SK-MEL-5 (cell line): ENCODE results near the gene EXOC1L. TPM values are rescaled to one million over a fixed set of nuclear protein-coding genes. Genes with fewer than 3 reads are reported as not detected.
A peak's percentile ranks its signal among the peaks of the same experiment; 100 is the strongest.
"Not testable (repeated sequence)": the region's sequence is repeated elsewhere in the genome, so short reads cannot be mapped to it uniquely, and the experiment has no call there.

Experiments used
- DNase-seq: peaks from one replicate; pipeline ENCODE4 v3.0.0-alpha.2; 2016; ENCODE audit warnings: low read depth, low spot score
- in situ Hi-C: cut with HindIII; loops from 2 replicates; pipeline ENCODE4 v1.10.0; 2016; ENCODE audit warnings: low sequenced_read_pairs, high pct_unique_total_duplicates, low pct_unique_long_range_greater_than_20kb
- total RNA-seq: library from RNA; depleted of rRNA; stranded (reverse); fragments of >200 nt; shearing (Covaris generic); gene quantifications from 2 replicates; pipeline ENCODE4 v1.2.3, GENCODE V29; 2014

EXOC1L gene
- total RNA-seq, 1 experiment from 2014 or later: not detected

DNA sequence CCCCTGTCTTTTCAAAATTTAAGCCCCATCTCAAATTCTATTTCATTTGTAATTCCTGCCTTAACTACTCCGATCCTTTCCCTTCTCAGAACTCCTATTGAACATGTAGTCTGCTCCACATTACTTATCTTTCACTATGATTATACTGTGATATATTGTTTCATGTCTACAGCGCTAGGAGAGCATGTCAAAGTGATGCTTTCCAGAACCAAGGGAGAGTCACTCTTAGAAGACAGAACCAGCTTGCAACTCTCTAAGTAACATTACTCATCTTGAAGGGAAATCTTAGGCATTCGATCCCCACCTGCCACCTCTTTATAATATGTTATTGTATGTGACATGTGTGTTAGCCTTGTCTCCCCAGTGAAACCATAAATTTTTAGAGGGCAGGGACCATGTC lies 10.5 kb downstream of the EXOC1L start:
- no peak for DNase-seq
- in situ Hi-C loops: no loop called here

DNA sequence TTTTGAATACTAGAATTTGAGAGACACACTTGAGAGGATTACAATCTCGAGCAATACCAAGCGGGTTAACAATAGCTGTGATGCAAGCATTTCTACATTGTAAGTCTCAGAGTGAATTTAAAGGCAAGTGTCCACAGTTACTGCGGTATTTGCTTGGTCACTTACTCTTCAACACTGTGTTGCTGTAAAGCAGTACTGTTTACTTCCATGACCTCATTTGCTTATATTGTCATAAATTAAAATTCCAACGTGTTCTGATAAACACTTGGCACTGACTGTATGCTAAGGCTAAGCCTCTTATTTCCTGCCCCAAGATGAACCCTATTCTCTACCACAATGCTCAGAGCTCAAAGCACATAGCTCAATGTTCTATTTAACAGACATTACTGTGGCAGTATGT lies 11.1 kb downstream of the EXOC1L start:
- no peak for DNase-seq
- in situ Hi-C loops: no loop called here

DNA sequence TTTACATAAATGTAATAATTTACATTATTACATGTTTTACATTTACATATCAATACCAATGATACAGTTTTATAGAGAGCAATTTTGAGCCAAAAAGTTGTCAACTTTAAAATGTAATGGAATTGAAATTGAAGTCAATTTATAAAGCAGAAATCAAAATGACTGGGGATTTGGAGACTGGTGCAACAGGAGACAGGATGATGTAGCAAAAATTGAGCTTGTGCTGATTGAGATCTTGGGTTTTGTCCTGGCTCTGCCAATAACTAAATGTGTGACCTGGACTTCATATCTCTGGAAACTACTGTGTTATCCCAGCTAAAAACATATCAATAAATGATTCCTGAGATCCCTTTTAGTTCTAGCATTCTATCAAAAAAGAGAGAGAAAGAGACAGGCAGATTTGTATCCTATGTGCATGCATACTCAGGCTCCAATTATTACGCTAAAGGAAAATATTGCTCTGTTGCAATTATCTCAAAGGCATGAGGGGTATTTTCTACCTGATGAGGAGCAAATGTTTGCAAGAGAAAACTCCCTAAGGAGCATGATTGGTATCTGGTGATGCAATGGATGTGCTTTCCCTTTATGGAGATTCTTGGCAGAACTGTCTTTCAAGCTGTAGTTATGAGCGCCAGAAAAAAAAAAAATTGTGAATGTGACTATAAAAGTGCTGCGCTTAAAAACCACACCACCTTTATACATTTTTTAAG lies 14.7 kb downstream of the EXOC1L start:
- in situ Hi-C loops: no loop called here
- no peak for DNase-seq

GRCh38 chr4:55837903-55838302 lies 18.3 kb downstream of the EXOC1L start:
- DNase-seq: no peak
- in situ Hi-C loops: no loop called here

DNA sequence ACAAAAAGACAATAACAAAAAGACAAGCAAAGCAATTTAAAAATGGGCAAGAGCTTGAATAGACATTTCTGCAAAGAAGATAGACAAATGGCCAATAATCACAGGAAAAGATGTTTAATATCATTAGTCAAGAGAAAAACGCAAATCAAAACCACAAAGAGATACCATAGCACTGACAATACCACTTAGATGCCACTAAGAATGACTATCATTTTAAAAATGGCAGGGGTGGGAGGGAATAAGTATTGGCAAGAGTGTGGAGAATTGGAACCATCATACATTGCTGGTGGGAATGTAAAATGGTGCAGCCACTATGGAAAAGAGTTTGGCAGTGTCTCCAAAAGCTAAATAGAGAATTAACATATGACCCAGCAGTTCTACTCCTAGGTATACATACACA lies 18.8 kb downstream of the EXOC1L start:
- in situ Hi-C loops: no loop called here

DNA sequence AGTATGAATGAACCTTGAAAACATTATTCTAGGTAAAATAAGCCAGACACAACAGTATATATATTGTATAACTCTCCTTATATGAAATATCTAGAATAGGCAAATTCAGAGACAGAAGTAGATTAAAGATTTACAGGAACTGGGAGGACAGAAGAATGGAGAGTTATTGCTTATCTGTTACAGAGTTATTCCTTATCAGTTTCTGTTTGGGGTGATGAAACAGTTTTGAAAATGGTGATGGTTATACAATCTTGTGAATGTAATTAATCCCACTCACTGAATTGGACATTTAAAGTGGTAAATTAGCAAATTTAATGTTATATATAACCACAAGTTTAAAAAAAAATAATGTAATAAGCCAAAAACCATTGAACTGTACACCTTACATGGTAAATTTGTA lies 19.4 kb downstream of the EXOC1L start:
- DNase-seq: no peak
- in situ Hi-C loops: no loop called here

More for the DNA sequence above, 18.8 kb downstream of the EXOC1L start:
- no peak for DNase-seq

- in situ Hi-C loops: no loop called here
- no peak for DNase-seq
Measured at GRCh38 chr4:55840956-55841355, 21.4 kb downstream of the EXOC1L start.

DNA sequence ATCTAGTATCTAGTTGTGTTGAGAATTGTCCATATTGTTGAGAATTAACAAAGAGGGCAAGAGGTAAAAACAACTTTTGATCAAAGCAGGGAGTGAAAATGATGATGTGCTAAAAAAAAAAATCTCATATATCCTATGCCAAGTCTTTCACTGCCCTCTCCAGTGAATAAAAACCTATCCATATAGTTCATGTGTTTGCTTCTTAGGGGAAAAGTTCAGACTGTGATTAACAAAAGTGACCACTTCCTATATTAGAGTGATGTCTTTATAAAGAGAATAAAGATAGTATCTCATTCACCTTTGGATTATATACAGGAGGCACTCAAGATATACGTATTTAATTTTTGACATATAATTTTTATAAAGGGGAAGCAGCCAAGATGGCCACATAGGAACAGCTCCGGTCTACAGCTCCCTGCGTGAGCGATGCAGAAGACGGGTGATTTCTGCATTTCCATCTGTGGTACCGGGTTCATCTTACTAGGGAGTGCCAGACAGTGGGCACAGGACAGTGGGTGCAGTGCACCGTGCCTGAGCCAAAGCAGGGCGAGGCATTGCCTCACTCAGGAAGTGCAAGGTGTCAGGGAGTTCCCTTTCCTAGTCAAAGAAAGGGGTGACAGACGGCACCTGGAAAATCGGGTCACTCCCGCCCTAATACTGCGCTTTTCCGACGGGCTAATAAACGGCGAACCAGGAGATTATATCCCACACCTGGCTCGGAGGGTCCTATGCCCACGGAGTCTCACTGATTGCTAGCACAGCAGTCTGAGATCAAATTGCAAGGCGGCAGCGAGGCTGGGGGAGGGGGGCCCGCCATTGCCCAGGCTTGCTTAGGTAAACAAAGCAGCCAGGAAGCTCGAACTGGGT lies 22.0 kb downstream of the EXOC1L start:
- DNase-seq: not testable (repeated sequence)

DNA sequence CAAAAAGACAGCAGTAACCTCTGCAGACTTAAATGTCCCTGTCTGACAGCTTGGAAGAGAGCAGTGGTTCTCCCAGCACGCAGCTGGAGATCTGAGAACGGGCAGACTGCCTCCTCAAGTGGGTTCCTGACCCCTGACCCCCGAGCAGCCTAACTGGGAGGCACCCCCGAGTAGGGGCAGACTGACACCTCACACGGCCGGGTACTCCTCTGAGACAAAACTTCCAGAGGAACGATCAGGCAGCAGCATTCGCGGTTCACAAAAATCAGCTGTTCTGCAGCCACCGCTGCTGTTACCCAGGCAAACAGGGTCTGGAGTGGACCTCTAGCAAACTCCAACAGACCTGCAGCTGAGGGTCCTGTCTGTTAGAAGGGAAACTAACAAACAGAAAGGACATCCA lies 22.7 kb downstream of the EXOC1L start:
- DNase-seq, in situ Hi-C loops: not testable (repeated sequence)

More for the DNA sequence above, 22.0 kb downstream of the EXOC1L start:
- in situ Hi-C loops: not testable (repeated sequence)

GRCh38 chr4:55849724-55850123 lies 30.1 kb downstream of the EXOC1L start:
- in situ Hi-C loops: no loop called here
- DNase-seq: no peak

- in situ Hi-C loops: no loop called here
- no peak for DNase-seq
Measured at GRCh38 chr4:55851885-55852284, 32.3 kb downstream of the EXOC1L start.

- peak; percentile 96 for DNase-seq
- in situ Hi-C loops: no loop called here
Measured at GRCh38 chr4:55853484-55854046, 34.0 kb downstream of the EXOC1L start, which contains the start of gene EXOC1. EXOC1 (plus strand) TSS chr4:55853648; CDS start chr4:55858324, 4,676 bp downstream.

- DNase-seq: no peak
- in situ Hi-C loops: no loop called here
Measured at GRCh38 chr4:55854129-55854528, 34.5 kb downstream of the EXOC1L start.

GRCh38 chr4:55857586-55857985 lies 38.0 kb downstream of the EXOC1L start:
- in situ Hi-C loops: no loop called here
- no peak for DNase-seq

GRCh38 chr4:55859711-55860110 lies 40.1 kb downstream of the EXOC1L start:
- no peak for DNase-seq
- in situ Hi-C loops: no loop called here

DNA sequence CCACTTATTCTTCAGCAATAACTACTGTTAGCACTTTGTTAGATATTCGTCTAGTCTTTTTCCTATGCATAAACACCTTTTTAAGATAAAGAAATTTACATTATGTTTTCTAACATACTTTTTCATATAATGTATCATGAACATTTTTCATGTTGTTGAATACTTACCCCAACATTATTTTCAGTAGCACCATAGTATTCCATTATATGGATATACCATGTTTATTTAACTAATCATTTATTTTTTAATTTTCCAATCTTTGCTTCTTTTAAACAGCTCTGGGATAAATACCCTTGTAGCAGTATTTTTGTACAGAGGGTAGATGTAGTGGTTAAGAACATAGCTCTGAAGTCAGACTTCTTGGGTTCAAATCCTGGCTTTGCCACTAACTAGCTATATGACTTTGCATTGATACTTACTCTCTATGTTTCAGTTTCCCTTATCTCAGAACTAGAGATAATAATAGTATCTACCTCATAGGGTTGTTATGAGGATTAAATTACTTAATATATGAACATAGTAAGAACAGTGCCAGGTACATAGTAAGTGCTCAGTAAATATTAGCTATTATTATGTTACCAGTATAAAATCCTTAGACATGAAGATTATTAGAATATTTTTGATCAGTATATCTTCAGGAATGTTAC lies 45.1 kb downstream of the EXOC1L start:
- no peak for DNase-seq
- in situ Hi-C loops: no loop called here

DNA sequence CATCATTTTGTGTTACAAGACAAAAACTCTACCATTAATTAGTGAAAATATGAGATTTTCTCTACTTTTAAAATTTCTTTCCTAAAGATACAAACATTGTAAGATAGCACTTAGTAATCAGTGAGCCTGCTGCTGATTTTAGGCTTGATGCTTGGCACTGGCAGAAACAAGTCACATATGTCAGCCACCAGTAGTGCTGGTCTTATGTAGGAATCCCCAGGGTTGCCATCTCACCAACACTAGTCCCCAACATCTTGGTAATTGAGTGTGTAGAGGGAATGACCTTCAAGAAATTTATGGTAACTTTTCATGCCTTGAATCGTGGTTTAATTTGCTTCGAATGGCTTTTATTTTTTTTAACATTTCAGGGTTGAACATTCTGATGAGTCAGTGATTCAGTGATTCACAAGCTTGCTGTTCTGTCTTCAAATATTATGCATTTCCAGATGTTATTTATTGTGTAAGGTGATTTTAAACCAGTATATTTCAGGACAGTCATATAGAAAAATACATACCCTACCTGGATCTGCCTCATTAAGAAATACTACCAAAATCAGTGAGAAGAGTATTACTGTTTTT lies 45.7 kb downstream of the EXOC1L start:
- no peak for DNase-seq

More for the DNA sequence above, 45.7 kb downstream of the EXOC1L start:
- in situ Hi-C loops: no loop called here
